ENCODE measurements around the gene FBXW4. TPM values are rescaled to one million over a fixed set of nuclear protein-coding genes. Genes with fewer than 3 reads are reported as not detected.

Gene FBXW4
- polyA plus RNA-seq, 1 of the 3 experiments (the other 2 are of a cell fraction): 27.6 TPM

- TF ChIP-seq ZBTB33 (IDR thresholded peaks at IDR 0.05; ENCODE audit: borderline replicate concordance, low read depth) (no peak), MXI1 (IDR thresholded peaks at IDR 0.05; ENCODE audit: low read depth, low read length) (no peak), REST (IDR thresholded peaks at IDR 0.05; ENCODE audit: low read depth, low read length) (no peak), CHD2 (IDR thresholded peaks at IDR 0.05; ENCODE audit: low read length, partially characterized antibody) (no peak), GATA2 (CRISPR knock-in tag; IDR thresholded peaks at IDR 0.05) (no peak), YY1 (IDR thresholded peaks at IDR 0.05; ENCODE audit: low read depth) (no peak), IRF3 (IDR thresholded peaks at IDR 0.05; ENCODE audit: low read depth, low read length) (no peak), SIN3A (IDR thresholded peaks at IDR 0.05; ENCODE audit: borderline replicate concordance, low read depth, low read length) (no peak), FOXM1 (IDR thresholded peaks at IDR 0.05; ENCODE audit: low read depth) (no peak), JUND (IDR thresholded peaks at IDR 0.05) (no peak), EP300 (IDR thresholded peaks at IDR 0.05; ENCODE audit: borderline replicate concordance in 1 of 2, low read depth in 1 of 2, low read length in 1 of 2) (no peak), FOXJ3 (CRISPR knock-in tag; IDR thresholded peaks at IDR 0.05) (no peak), FOSL2 (IDR thresholded peaks at IDR 0.05; ENCODE audit: borderline replicate concordance, low read depth) (no peak), USF2 (IDR thresholded peaks at IDR 0.05; ENCODE audit: borderline replicate concordance, low read depth, low read length) (no peak), TEAD4 (IDR thresholded peaks at IDR 0.05; ENCODE audit: borderline replicate concordance, insufficient read depth) (no peak), TAF1 (IDR thresholded peaks at IDR 0.05; ENCODE audit: borderline replicate concordance, low read depth, low read length) (no peak), GABPA (IDR thresholded peaks at IDR 0.05; ENCODE audit: low read depth) (no peak)
- no peak overlapping the region for H2AFZ ChIP-seq (ENCODE audit: low read depth)
- no peak overlapping the region for H3K9ac ChIP-seq
- H3K27ac ChIP-seq (ENCODE audit: low read depth in 2 of 2, low read length in 1 of 2): no peak overlapping the region
- H3K9me2 ChIP-seq: no peaks in the 10 kb centered on the region
- no peaks in the 10 kb centered on the region for H3K9me3 ChIP-seq
- POLR2A ChIA-PET: no interaction called here
- peaks cover 29 to 75% of the 10 kb centered on the region in 2 experiments for H3K36me3 ChIP-seq (replicated peaks in 1 of 2; ENCODE audit: control insufficient read depth in 1 of 2, insufficient read depth in 2 of 2, low read length in 1 of 2)
- DNase-seq: no peak
- no peaks in the 10 kb centered on the region for H3F3A ChIP-seq (replicated peaks; ENCODE audit: insufficient read depth)
- no peak overlapping the region for H3K4me3 ChIP-seq (ENCODE audit: low read depth in 2 of 2, low read length in 1 of 2)
- CTCF ChIA-PET: interaction anchor here (1.1 to 1.8 kb wide), 2 partner anchors 10 to 66 kb away, joined by 3 read pairs; no protein-coding TSS in a partner anchor
- no peak overlapping the region for H3K4me2 ChIP-seq
- peaks cover 0 to 9% of the 10 kb centered on the region in 2 experiments; a peak in 1 of 4 replicates for H3K4me1 ChIP-seq (ENCODE audit: control insufficient read depth in 1 of 2, insufficient read depth in 2 of 2, low read depth in 1 of 2, low read length in 1 of 2)
- H3K27me3 ChIP-seq (ENCODE audit: insufficient read depth): no peaks in the 10 kb centered on the region
- 73% methylated on average over 1 of the region's 1 CpG for WGBS (ENCODE audit: low lambda C conversion rate)
- no peaks in the 10 kb centered on the region for H4K20me1 ChIP-seq (ENCODE audit: insufficient read depth)
- H3K79me2 ChIP-seq (ENCODE audit: insufficient read depth): no peaks in the 10 kb centered on the region
Observed at GRCh38 chr10:101668566-101668965, 26.4 kb downstream of the FBXW4 start.
